ENCODE measurements around the gene PUM1. TPM values are rescaled to one million over a fixed set of nuclear protein-coding genes. Genes with fewer than 3 reads are reported as not detected.
"Not testable (repeated sequence)": the region's sequence is repeated elsewhere in the genome, so short reads cannot be mapped to it uniquely, and the experiment has no call there.

The PUM1 gene
- total RNA-seq, 4 donors from 2014 or later: 61.6 to 109 (median 76.9) TPM

- H3K9me3 ChIP-seq: no peaks in the 10 kb centered on the region
- H3K4me3 ChIP-seq: no peak overlapping the region
- H3K4me1 ChIP-seq: peaks cover 0 to 38% (median 2%) of the 10 kb centered on the region in 4 donors
- H3K27ac ChIP-seq: no peak overlapping the region
- no peak for DNase-seq
- peaks cover 0 to 62% (median 0%) of the 10 kb centered on the region in 3 donors for H3K36me3 ChIP-seq
- H3K27me3 ChIP-seq: no peaks in the 10 kb centered on the region
- TF ChIP-seq POLR2A (IDR thresholded peaks at IDR 0.05): no peak
- peak in 1 of 6 experiments; percentile 7 for TF ChIP-seq CTCF (IDR thresholded peaks at IDR 0.05)
Observed at GRCh38 chr1:30977105-30977504, 88.4 kb downstream of the PUM1 start.

DNA sequence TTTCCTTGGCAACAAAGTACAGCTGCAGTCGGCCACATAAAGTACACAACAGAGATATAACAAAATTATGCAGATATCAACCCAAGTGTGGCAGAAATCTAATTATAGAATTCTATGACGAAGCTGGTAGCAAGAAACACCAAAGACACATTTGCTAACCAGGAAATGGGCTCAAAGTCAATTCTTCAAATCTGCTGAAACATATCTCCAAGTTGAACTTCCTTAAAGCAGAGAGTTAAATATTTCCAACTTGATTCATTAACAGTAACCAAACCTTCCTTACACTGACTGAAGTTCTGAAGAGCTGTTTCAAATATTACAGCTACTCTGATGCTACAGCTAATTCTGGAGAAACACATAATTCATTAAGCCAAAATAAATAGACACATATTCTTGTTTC is 89.4 kb downstream of the PUM1 start:
- Histone ChIP-seq H3K36me3 (peaks cover 0 to 59% (median 0%) of the 10 kb centered on the region in 3 donors), H3K4me1 (peaks cover 0 to 30% (median 2%) of the 10 kb centered on the region in 4 donors)
- DNase-seq: no peak

DNA sequence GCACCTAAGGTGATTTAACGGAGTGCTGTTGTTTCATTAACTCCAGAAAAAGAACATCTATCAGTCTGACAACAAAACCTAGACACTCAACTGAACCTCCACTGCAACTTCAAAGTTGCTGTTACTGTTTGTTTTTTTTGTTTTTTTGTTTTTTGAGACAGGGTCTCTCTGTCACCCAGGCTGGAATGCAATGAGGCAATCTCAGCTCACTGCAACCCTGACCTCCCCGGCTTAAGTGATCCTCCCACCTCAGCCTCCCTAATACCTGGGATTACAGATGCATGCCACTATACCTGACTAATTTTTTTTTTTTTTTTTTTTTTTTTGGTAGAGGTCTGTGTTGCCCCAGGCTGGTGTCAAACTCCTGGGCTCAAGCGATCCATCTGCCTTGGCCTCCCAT is 90.3 kb downstream of the PUM1 start:
- Histone ChIP-seq H3K27ac (peak overlapping the region in 1 of 4 donors; percentile 6), H3K4me1 (peaks cover 0 to 28% (median 2%) of the 10 kb centered on the region in 4 donors), H3K9me3 (no peaks in the 10 kb centered on the region), H3K27me3 (no peaks in the 10 kb centered on the region), H3K36me3 (peaks cover 0 to 52% (median 0%) of the 10 kb centered on the region in 3 donors), H3K4me3 (no peak overlapping the region)
- TF ChIP-seq POLR2A (IDR thresholded peaks at IDR 0.05): no peak
- no peak for TF ChIP-seq CTCF (IDR thresholded peaks at IDR 0.05)
- DNase-seq: no peak

More for the DNA sequence above, 89.4 kb downstream of the PUM1 start:
- Histone ChIP-seq H3K27ac (peak overlapping the region in 2 of 4 donors; percentile 44 to 54), H3K9me3 (no peaks in the 10 kb centered on the region), H3K4me3 (no peak overlapping the region), H3K27me3 (no peaks in the 10 kb centered on the region)
- TF ChIP-seq POLR2A (IDR thresholded peaks at IDR 0.05) (no peak), CTCF (IDR thresholded peaks at IDR 0.05) (no peak)

DNA sequence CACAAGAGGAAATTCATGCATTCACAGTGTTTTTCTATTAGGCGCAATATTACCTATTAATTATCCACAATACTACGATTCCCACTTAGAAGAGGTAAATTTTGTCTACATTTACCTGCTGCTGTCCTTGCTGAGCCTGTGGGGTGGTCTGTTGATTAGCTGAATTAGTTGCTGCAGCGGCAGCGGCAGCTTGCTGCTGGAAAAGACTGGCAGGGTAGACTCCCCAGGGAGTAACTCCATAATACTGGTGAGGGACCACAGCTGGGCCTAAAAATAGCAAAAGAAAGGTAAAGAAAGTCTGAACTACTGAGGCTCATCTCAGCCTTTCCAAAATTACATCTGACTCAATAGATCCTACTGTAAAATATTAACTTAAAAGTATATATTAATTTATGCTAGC is 91.0 kb downstream of the PUM1 start:
- H3K4me1 ChIP-seq: peaks cover 0 to 28% (median 2%) of the 10 kb centered on the region in 4 donors
- peaks cover 0 to 51% (median 0%) of the 10 kb centered on the region in 3 donors for H3K36me3 ChIP-seq
- TF ChIP-seq POLR2A (IDR thresholded peaks at IDR 0.05) (no peak), CTCF (IDR thresholded peaks at IDR 0.05) (no peak)
- no peak overlapping the region for H3K27ac ChIP-seq
- no peaks in the 10 kb centered on the region for H3K27me3 ChIP-seq
- DNase-seq: no peak
- H3K4me3 ChIP-seq: no peak overlapping the region
- H3K9me3 ChIP-seq: no peaks in the 10 kb centered on the region

- DNase-seq, H3K27me3 ChIP-seq, H3K9me3 ChIP-seq, H3K4me3 ChIP-seq, H3K27ac ChIP-seq: not testable (repeated sequence)
- Histone ChIP-seq H3K4me1 (peaks cover 0 to 28% (median 2%) of the 10 kb centered on the region in 4 donors), H3K36me3 (peaks cover 0 to 42% (median 0%) of the 10 kb centered on the region in 3 donors)
Observed at GRCh38 chr1:30972349-30972748, 93.2 kb downstream of the PUM1 start.

DNA sequence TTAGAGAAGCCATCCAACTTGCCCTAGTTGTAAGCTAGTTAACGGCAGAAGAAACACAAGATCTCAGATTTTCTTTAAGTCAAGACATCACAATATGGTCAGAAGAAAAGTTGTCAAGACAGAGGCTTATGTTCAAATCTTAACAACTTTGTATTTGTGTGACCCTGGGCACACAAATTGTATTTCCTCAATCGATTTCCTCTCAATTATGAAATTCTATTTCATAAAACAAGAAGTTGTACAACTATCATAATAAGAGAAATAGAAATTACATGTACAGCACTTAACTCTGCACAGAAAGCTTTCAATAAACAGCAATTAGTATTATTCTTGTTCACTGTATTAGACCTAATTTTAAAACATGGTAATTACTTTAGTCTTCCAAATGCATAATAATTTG is 94.0 kb downstream of the PUM1 start:
- Histone ChIP-seq H3K4me1 (peaks cover 0 to 19% (median 0%) of the 10 kb centered on the region in 4 donors), H3K27ac (no peak overlapping the region), H3K27me3 (no peaks in the 10 kb centered on the region), H3K4me3 (no peak overlapping the region), H3K9me3 (no peaks in the 10 kb centered on the region), H3K36me3 (peaks cover 0 to 47% (median 0%) of the 10 kb centered on the region in 3 donors)
- no peak for DNase-seq
- TF ChIP-seq CTCF (IDR thresholded peaks at IDR 0.05): no peak
- TF ChIP-seq POLR2A (IDR thresholded peaks at IDR 0.05): no peak
